Iris pigment epithelial cell (primary cell): ENCODE results near the gene SPART.
"Not testable (repeated sequence)": the region's sequence is repeated elsewhere in the genome, so short reads cannot be mapped to it uniquely, and the experiment has no call there.

ENCODE experiments used
- DNase-seq: peaks from one replicate; pipeline ENCODE4 v3.0.0-alpha.2; 2011; ENCODE audit warnings: low read depth

SPART gene

GRCh38 chr13:36354842-36355623 is 8.8 kb upstream of the SPART start:
- no peak for DNase-seq

- DNase-seq, result peak; percentile 39
Observed at GRCh38 chr13:36353001-36353400, 6.8 kb upstream of the SPART start.

GRCh38 chr13:36352350-36352749 is 6.2 kb upstream of the SPART start:
- DNase-seq, result peak; percentile 72

- no peak for DNase-seq
Observed at GRCh38 chr13:36347531-36348210, 1.5 kb upstream of the SPART start.

GRCh38 chr13:36345438-36346221 is 564 bp downstream of the SPART start:
- peak; percentile 92 for DNase-seq

- DNase-seq, result no peak
Observed at GRCh38 chr13:36344886-36345437, 1.2 kb downstream of the SPART start.

GRCh38 chr13:36344173-36344572 is 2.0 kb downstream of the SPART start:
- peak; percentile 92 for DNase-seq

GRCh38 chr13:36343766-36344165 is 2.4 kb downstream of the SPART start:
- DNase-seq, result no peak

- DNase-seq, result no peak
Observed at GRCh38 chr13:36342715-36343114, 3.5 kb downstream of the SPART start.

GRCh38 chr13:36341718-36342117 is 4.5 kb downstream of the SPART start:
- peak; percentile 64 for DNase-seq

- no peak for DNase-seq
Observed at GRCh38 chr13:36339600-36340155, 6.5 kb downstream of the SPART start.

GRCh38 chr13:36337938-36338641 is 8.1 kb downstream of the SPART start:
- no peak for DNase-seq

- peak; percentile 60 for DNase-seq
Observed at GRCh38 chr13:36332986-36333385, 13.2 kb downstream of the SPART start.

GRCh38 chr13:36332255-36332654 is 13.9 kb downstream of the SPART start:
- not testable (repeated sequence) for DNase-seq

- no peak for DNase-seq
Observed at GRCh38 chr13:36331280-36331679, 14.9 kb downstream of the SPART start.

- DNase-seq, result peak; percentile 85
Observed at GRCh38 chr13:36329361-36329760, 16.8 kb downstream of the SPART start.

GRCh38 chr13:36328821-36329220 is 17.4 kb downstream of the SPART start:
- DNase-seq, result no peak

GRCh38 chr13:36325912-36326311 is 20.3 kb downstream of the SPART start:
- DNase-seq, result no peak

- DNase-seq, result not testable (repeated sequence)
Observed at GRCh38 chr13:36324881-36325280, 21.3 kb downstream of the SPART start.

GRCh38 chr13:36323951-36324566 is 22.1 kb downstream of the SPART start:
- DNase-seq, result peak; percentile 36

- DNase-seq, result no peak
Observed at GRCh38 chr13:36323408-36323807, 22.8 kb downstream of the SPART start.
